DMS53 treated with DMSO at 0.1 percent for 48 hours (cell line): ENCODE results near the gene ABLIM1.
A peak's percentile ranks its signal among the peaks of the same experiment; 100 is the strongest.

Experiments
- DNase-seq: peaks from one replicate; lab custom pipeline; 2025; ENCODE audit not compliant: unreplicated experiment; lab: John Stamatoyannopoulos, UW

The ABLIM1 gene

GRCh38 chr10:114551636-114551972 lies 106.5 kb downstream of the ABLIM1 start:
- no peak for DNase-seq

DNA sequence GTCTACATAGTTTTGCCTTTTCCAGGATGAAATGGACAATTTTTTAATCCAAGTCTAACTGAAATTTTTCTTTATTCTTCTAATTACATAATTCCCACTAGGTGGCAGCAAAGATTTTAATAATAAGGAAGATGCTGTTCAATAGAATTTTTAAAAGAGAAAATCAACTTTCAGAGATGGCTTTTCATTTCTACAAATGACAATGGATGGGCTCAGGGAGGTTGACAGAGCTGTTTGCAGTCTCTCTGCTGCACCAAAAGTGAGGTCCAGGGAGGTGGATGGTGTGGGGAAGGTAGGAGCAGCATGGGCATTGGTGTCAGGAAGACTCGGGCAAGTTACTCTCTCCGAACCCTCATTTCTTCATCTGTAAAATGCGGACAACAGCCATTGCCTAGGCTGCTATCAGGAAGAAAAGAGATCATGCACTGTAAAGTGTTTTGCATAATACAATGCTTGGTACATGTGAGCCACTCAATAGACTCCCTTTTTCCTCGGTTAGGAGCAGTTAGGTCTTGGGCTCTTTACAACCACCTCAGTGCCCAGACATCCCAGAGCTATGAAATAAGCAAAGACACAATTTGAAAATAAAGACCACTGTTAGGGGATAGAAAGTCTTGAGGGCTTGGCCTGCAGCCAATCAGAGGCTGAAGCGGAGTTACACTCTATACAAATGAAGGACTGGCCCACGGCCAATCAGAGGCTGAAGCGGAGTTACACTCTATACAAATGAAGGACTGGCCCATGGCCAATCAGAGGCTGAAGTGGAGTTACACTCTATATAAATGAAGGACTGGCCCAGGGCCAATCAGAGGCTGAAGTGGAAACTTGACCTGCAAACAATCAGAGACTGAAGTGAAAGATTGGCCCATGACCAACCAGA lies 107.1 kb downstream of the ABLIM1 start:
- DNase-seq = peak; percentile 49

GRCh38 chr10:114548662-114549061 lies 109.4 kb downstream of the ABLIM1 start:
- DNase-seq = no peak

GRCh38 chr10:114547514-114547913 lies 110.6 kb downstream of the ABLIM1 start:
- no peak for DNase-seq

GRCh38 chr10:114547056-114547455 lies 111.0 kb downstream of the ABLIM1 start:
- no peak for DNase-seq

DNA sequence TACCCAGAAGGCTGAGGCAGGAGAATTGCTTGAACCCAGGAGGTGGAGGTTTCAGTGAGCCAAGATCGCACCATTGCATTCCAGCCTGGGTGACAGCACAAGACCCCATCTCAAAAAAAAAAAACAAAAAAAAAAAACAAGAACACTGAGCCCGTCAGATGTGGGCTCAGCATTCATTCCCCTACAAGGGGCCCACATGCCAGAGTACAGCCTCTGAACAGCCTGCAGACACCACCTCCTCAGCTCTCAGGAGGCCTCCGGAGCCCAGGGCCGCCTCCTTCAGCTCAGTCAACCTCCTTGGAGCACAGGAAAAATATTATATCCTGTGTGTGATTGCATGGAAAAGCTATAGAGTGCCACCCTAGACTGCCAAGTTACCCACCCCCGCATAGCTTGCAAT lies 112.3 kb downstream of the ABLIM1 start:
- no peak for DNase-seq

DNA sequence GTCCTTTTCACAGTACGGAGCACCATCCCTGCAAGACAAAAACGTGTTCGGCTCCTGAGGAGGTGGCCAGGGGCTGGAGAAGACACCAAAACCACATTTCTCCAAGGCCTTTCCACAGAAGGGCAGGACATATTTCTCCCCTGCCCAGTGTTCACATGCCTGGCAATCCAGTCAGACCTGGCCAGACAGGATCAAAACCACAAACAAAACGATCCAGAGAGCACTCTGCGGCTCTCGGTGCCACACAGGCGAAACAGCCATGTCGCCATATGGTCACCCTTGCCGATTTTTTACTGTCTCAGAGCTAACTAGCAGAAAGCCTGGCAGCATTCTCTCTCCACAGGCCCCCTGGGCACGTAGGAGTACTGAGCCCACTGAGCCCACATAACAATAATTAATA lies 113.0 kb downstream of the ABLIM1 start:
- DNase-seq = no peak

- no peak for DNase-seq
These were observed 113.9 kb downstream of the ABLIM1 start for GRCh38 chr10:114544045-114544659.

DNA sequence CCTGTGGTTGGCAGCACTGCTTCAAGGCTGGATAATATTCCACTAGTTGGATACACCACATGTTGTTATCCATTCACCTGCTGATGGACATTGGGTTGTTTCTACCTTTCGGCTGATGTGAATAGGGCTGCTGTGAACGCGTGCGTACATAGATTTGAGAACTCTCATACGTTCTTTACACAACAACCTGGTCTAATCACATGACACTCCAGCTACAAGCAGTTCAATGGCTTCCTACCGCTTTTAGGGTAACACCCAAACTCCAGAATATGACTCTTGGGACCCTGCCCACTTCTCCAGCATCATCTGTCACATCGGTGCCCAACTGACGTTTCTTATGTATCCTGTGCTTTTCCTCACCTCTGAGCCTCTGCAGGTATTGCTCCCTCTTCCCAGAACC lies 114.6 kb downstream of the ABLIM1 start:
- DNase-seq = no peak

- DNase-seq = no peak
These were observed 115.7 kb downstream of the ABLIM1 start for GRCh38 chr10:114542373-114542772.

- no peak for DNase-seq
These were observed 116.3 kb downstream of the ABLIM1 start for GRCh38 chr10:114541797-114542160.

GRCh38 chr10:114541081-114541796 lies 116.8 kb downstream of the ABLIM1 start:
- DNase-seq = no peak

DNA sequence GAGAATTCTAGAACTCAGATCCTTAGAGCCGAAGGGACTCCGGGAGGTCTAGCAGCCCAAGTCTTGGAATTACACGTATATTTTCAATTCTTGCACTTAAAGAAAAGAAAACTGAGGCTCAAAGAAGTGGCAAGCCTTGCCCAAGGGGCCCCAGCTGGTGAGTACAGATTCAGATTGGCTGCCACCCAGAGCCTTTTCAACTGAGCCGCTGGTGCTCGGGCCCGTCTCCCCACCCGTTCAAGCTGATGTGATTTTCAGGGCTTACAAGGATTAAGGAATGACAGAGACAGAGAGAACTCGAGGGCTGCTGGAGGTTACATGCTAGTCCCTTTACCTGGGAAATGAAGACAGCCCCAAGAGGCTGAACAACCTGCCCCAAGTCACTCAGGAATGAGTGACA lies 117.8 kb downstream of the ABLIM1 start:
- DNase-seq = no peak

GRCh38 chr10:114539623-114540022 lies 118.5 kb downstream of the ABLIM1 start:
- no peak for DNase-seq

- no peak for DNase-seq
These were observed 119.7 kb downstream of the ABLIM1 start for GRCh38 chr10:114538181-114538906.

- DNase-seq = no peak
These were observed 120.3 kb downstream of the ABLIM1 start for GRCh38 chr10:114537736-114538135.

DNA sequence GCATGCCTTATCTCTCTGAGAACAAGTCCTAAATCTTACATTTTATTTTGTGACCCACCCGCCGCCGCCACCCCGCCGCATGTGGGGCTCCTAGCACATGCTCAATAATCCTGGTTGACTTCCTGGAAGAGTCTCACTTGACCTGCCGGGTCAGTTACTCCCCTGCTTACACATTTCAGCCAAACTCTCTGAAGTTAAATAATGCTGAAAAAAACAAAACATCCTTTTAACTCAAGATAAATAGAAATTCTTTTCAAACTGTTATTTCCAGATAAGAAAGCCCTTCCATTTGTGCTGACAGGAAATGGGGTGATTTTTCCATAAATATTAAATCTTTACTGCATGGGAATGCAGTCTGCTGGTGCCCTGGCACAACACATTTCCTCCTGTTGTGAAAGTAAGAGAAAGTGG lies 123.5 kb downstream of the ABLIM1 start:
- no peak for DNase-seq

DNA sequence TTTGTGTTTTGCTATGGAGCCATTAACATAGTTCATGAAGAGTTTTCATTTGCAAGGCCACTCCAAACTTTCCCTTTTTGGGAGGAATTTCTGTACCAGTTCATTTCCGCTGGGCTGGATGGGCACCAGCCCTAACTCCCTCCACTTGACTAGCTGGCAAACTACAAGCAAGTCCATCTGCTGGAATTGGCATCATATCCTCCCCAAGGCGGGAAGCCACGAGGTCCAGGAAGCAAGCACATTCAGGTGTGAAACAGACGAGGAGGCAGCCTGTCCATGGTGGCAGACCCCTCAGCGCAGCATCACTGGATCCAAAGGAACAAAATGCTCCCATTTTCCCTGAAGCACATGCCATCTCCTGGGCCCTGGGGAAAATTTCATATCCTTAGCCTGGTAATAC lies 125.8 kb downstream of the ABLIM1 start:
- DNase-seq = no peak

- peak; percentile 82 for DNase-seq
These were observed 131.4 kb downstream of the ABLIM1 start for GRCh38 chr10:114526504-114527238.

- DNase-seq = peak; percentile 56
These were observed 132.0 kb downstream of the ABLIM1 start for GRCh38 chr10:114526126-114526503.
